NB4 (cell line): ENCODE data around the gene TSKS.
A peak's percentile ranks its signal among the peaks of the same experiment; 100 is the strongest.

ENCODE experiments used
- DNase-seq: peaks from one replicate; pipeline ENCODE4 v3.0.0; 2010; ENCODE audit warnings: low read depth
- H3K4me3 ChIP-seq: one replicate; pipeline ENCODE4 v1.5.1; 2011; ENCODE audit warnings: mild to moderate bottlenecking, low read depth, low read length, moderate library complexity
- CTCF ChIP-seq: IDR thresholded peaks from one replicate; pipeline ENCODE4 v1.5.1; 2012; ENCODE audit warnings: low read depth, low read length
- MAX ChIP-seq: IDR thresholded peaks from 2 replicates; pipeline ENCODE4 v1.6.1; 2011; ENCODE audit warnings: low read depth, low read length
- MYC ChIP-seq: IDR thresholded peaks from 2 replicates; pipeline ENCODE4 v1.6.1; 2011; ENCODE audit warnings: low read depth, low read length
- POLR2A ChIP-seq: IDR thresholded peaks from 2 replicates; pipeline ENCODE4 v1.6.1; 2011; ENCODE audit warnings: mild to moderate bottlenecking; ENCODE audit not compliant: insufficient read length; ENCODE audit errors: extremely low read depth

TSKS gene

GRCh38 chr19:49763230-49763629, at the start of gene TSKS:
Gene TSKS (minus strand): TSS chr19:49763306. CDS start chr19:49763247, 59 bp downstream.
- DNase-seq: no peak
- H3K4me3 ChIP-seq: peak within 1 kb of the TSS; percentile 65

GRCh38 chr19:49812452-49812996, 49.4 kb upstream of the TSKS start:
- H3K4me3 ChIP-seq: peak overlapping the region; percentile 67
- no peak for DNase-seq
- TF ChIP-seq MAX: no peak

More at GRCh38 chr19:49763230-49763629, at the start of gene TSKS:
- TF ChIP-seq MAX (no peak), CTCF (no peak), MYC (no peak), POLR2A (no peak)

- TF ChIP-seq MYC (no peak), CTCF (no peak), MAX (no peak), POLR2A (no peak)
- H3K4me3 ChIP-seq: no peak overlapping the region
- DNase-seq: no peak
Measured at GRCh38 chr19:49811328-49811727, 48.2 kb upstream of the TSKS start.

- DNase-seq: no peak
- no peak for TF ChIP-seq CTCF
- TF ChIP-seq MAX: no peak
- TF ChIP-seq POLR2A: no peak
- no peak for TF ChIP-seq MYC
- no peak overlapping the region for H3K4me3 ChIP-seq
Measured at GRCh38 chr19:49809941-49810389, 46.9 kb upstream of the TSKS start.

GRCh38 chr19:49809160-49809940, 46.2 kb upstream of the TSKS start:
- DNase-seq: no peak
- no peak overlapping the region for H3K4me3 ChIP-seq
- no peak for TF ChIP-seq MYC
- TF ChIP-seq MAX: no peak
- no peak for TF ChIP-seq CTCF
- TF ChIP-seq POLR2A: no peak

- TF ChIP-seq CTCF (no peak), MYC (no peak), POLR2A (no peak), MAX (no peak)
- DNase-seq: peak; percentile 33
- H3K4me3 ChIP-seq: no peak overlapping the region
Measured at GRCh38 chr19:49808711-49809159, 45.6 kb upstream of the TSKS start.
